ENCODE results near the gene ARL3.

- no peak for TF ChIP-seq ZFX (IDR thresholded peaks at IDR 0.05)
- TF ChIP-seq, protein P1, sequence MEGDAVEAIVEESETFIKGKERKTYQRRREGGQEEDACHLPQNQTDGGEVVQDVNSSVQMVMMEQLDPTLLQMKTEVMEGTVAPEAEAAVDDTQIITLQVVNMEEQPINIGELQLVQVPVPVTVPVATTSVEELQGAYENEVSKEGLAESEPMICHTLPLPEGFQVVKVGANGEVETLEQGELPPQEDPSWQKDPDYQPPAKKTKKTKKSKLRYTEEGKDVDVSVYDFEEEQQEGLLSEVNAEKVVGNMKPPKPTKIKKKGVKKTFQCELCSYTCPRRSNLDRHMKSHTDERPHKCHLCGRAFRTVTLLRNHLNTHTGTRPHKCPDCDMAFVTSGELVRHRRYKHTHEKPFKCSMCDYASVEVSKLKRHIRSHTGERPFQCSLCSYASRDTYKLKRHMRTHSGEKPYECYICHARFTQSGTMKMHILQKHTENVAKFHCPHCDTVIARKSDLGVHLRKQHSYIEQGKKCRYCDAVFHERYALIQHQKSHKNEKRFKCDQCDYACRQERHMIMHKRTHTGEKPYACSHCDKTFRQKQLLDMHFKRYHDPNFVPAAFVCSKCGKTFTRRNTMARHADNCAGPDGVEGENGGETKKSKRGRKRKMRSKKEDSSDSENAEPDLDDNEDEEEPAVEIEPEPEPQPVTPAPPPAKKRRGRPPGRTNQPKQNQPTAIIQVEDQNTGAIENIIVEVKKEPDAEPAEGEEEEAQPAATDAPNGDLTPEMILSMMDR (conservative IDR thresholded peaks at IDR 0.05) = no peak
These were observed 27.6 kb upstream of the ARL3 start for GRCh38 chr10:102741726-102742237.

All from C4-2B (cell line).